Heart left ventricle (tissue), 16 donors: ENCODE measurements around the gene PRC1. TPM values are rescaled to one million over a fixed set of nuclear protein-coding genes. Genes with fewer than 3 reads are reported as not detected.

Experiments used
- ATAC-seq, 4 donors: fragments of 200-7000 bp; cut with Tn5 transposase; one replicate each; pipeline ENCODE4 v1.9.1; 2020 to 2022; ENCODE audit warnings: moderate library complexity in 4 of 4, mild to moderate bottlenecking in 3 of 4, moderate number of reproducible peaks in 1 of 4
- DNase-seq, 5 donors: peaks; one replicate each; pipeline ENCODE4 v3.0.0-alpha.2; 2020
- H3K27ac ChIP-seq, 12 donors: fragments of 200-600 bp; sonication (generic) in 4 of 12; one replicate each; pipeline versions ENCODE4 v1.5.0 to v1.8.0; 2016 to 2022; ENCODE audit warnings: mild to moderate bottlenecking in 2 of 12
- H3K27me3 ChIP-seq, 9 donors: fragments of 200-600 bp; sonication (generic) in 2 of 9; one replicate each; pipeline versions ENCODE4 v1.5.1 to v1.8.0; 2016 to 2022; ENCODE audit warnings: mild to moderate bottlenecking in 3 of 9
- H3K36me3 ChIP-seq, 9 donors: fragments of 200-600 bp; sonication (generic) in 2 of 9; one replicate each; pipeline versions ENCODE4 v1.5.0 to v1.8.0; 2018 to 2022; ENCODE audit warnings: mild to moderate bottlenecking in 2 of 9
- H3K4me1 ChIP-seq, 12 donors: fragments of 200-600 bp; sonication (generic) in 4 of 12; one replicate each; pipeline versions ENCODE4 v1.5.0 to v1.8.0; 2016 to 2022; ENCODE audit warnings: mild to moderate bottlenecking in 3 of 12
- H3K4me3 ChIP-seq, 12 donors: fragments of 200-600 bp; sonication (generic) in 4 of 12; one replicate each; pipeline versions ENCODE4 v1.5.0 to v1.8.0; 2017 to 2022; ENCODE audit warnings: mild to moderate bottlenecking in 9 of 12, moderate library complexity in 4 of 12
- H3K9me3 ChIP-seq, 12 donors: fragments of 200-600 bp; sonication (generic) in 4 of 12; one replicate each; pipeline versions ENCODE4 v1.5.0 to v1.8.0; 2016 to 2022; ENCODE audit warnings: mild to moderate bottlenecking in 1 of 12
- POLR2A ChIP-seq, 2 donors: fragments of 450-650 bp; IDR thresholded peaks; one replicate each; pipeline ENCODE4 v1.6.1; 2017; ENCODE audit warnings: antibody characterized with exemption in 2 of 2, mild to moderate bottlenecking in 2 of 2, moderate library complexity in 2 of 2
- WGBS, 4 donors: extraction: QIAGEN DNeasy Blood & Tissue Kit in 2 of 4; methylation state at CpG; one replicate each; pipeline versions ENCODE4 v1.1.5 to v1.1.7; 2013 to 2018; 5-methylcytosine and 5-hydroxymethylcytosine counted together
- intact Hi-C, 10 donors: fragments of 100-400 bp; cut with DNase I; formaldehyde crosslinking; loops; one replicate each; pipeline versions ENCODE4 v1.11.1 to v1.14.2; 2022
- polyA plus RNA-seq, 2 donors: library from polyadenylated mRNA; stranded (reverse); fragments of 200-250 nt; gene quantifications; one replicate each; pipeline ENCODE4 v1.2.3, GENCODE V29; 2013
- total RNA-seq, 9 donors: library from RNA; depleted of rRNA in 2 of 9; stranded (reverse); fragments of >200 nt in 2 of 9; fragmentation: NEBNext Ultra II Directional in 3 of 9; extraction: Animal tissue kit (Norgen Biotek cat#: 25700) in 3 of 9; gene quantifications; one replicate each; pipeline versions ENCODE4 v1.1.0 to v1.2.4, GENCODE V29; 2016 to 2023
- TF ChIP-seq, protein P1 (sequence below), 12 donors: fragments of 200-600 bp; sonication (generic) in 4 of 12; IDR thresholded peaks; one replicate each; pipeline versions ENCODE4 v1.5.0 to v1.8.0; 2018 to 2022; ENCODE audit warnings: antibody characterized with exemption in 12 of 12, mild to moderate bottlenecking in 5 of 12
- donor health status: ischemic (EF 13 %, LVEDD 7.1; RV severe dilation, severe dysfunction).
- donor health status: healthy with polysubstance abuse.
- donor health status: DM: no; HTN: yes; CAD: no.
- donor health status: DM: no; HTN: no; CAD: no.
- donor health status: ischemic (EF 25% LVEDD 6.9; RV normal size, moderate dysfunction).
- donor health status: ischemic (EF 25% LVEDD 5.7; RV mildly dilated, moderate dysfunction).
- donor health status: healthy.
- donor health status: DM: yes; HTN: yes; CAD: no.
- donor health status: ischemic (EF 35%, LVEDD 5.7; RV mildly dilated, moderate dysfunction).
- donor health status: nonischemic (EF 11% LVEDD 7.7; RV severe dilation, severe dysfunction).
- donor health status: DM: yes; HTN: yes; CAD: no.
- donor health status: PGD.
- donor health status: ischemic (EF 29% LVEDD 5.4; RV normal size, mild dysfunction).
- donor health status: nonischemic (EF 23%, LVEDD 6.1; RV moderate dilation, normal function).

Gene PRC1
- total and polyA plus RNA-seq, 11 donors = 1.9 to 25.7 (median 4.7) TPM

DNA sequence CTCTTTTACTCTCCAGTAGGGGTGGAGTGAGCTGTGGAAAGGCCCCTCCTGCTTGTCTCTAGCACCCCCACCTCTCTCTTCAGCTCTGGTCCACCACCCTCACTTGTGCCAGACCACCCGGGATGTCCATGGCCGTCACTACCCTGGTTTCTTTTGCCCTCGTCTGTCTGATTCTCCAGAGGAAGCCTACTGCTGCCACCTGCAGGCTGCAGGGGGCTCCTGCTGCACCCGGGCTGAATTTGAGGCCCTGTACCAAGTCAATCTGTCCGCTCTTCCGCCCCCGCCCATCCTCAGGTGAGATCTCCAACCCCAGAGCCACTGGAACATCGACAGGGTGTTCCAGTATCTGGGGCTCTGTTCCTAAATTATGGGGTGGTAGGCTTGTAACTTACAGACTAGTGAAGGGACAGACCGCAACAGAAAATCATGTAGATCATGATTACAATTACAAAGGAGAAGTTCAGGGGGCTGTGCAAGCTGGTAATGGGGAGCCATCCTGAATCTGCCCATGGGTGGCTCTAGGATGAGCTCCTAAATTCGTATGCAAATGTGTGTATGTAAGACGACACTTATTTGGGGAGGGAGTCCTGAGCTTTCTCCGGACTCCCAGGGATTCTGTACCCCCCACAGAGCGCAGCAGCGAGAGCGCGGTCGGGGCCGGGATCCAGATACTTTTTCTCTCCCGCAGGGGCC lies 59.9 kb downstream of the PRC1 start:
- WGBS, 4 donors = 2 to 3% (median 2%) methylated on average over 11 to 19 of the region's 19 CpGs
- TF ChIP-seq POLR2A (IDR thresholded peaks at IDR 0.05) = no peak
- TF ChIP-seq, protein P1, sequence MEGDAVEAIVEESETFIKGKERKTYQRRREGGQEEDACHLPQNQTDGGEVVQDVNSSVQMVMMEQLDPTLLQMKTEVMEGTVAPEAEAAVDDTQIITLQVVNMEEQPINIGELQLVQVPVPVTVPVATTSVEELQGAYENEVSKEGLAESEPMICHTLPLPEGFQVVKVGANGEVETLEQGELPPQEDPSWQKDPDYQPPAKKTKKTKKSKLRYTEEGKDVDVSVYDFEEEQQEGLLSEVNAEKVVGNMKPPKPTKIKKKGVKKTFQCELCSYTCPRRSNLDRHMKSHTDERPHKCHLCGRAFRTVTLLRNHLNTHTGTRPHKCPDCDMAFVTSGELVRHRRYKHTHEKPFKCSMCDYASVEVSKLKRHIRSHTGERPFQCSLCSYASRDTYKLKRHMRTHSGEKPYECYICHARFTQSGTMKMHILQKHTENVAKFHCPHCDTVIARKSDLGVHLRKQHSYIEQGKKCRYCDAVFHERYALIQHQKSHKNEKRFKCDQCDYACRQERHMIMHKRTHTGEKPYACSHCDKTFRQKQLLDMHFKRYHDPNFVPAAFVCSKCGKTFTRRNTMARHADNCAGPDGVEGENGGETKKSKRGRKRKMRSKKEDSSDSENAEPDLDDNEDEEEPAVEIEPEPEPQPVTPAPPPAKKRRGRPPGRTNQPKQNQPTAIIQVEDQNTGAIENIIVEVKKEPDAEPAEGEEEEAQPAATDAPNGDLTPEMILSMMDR (IDR thresholded peaks at IDR 0.05) = peak; percentile 78 to 94 (median 88)
- peaks cover 11 to 58% (median 43%) of the 10 kb centered on the region in 12 donors for H3K4me1 ChIP-seq

DNA sequence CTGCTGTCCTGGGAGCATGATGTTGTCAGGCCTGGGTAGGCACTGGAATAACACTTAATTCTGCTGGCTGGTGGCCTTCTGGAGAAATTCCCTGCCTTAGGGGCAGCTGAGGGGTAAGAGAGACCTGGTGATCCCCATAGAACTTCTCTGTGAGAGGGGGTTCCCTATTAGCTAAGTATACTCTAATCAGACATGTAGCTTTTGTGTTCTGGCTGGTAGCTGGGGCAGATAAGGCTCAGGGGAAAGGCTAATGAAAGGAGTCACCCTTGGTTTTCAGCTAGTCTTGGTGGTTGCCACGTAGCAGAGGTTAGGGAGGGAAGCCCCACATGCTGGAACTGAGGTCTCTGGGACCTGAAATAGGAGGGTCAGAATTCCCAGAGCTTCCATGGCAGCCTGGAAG lies 61.0 kb downstream of the PRC1 start:
- TF ChIP-seq, protein P1 (IDR thresholded peaks at IDR 0.05) = no peak
- no peak for TF ChIP-seq POLR2A (IDR thresholded peaks at IDR 0.05)
- peaks cover 11 to 66% (median 47%) of the 10 kb centered on the region in 12 donors for H3K4me1 ChIP-seq
- peak overlapping the region in 3 of 12 donors; percentile 11 to 97 (median 96) for H3K27ac ChIP-seq
- intact Hi-C loops = loop anchor here in 7 of 10 donors (2.0 to 5.0 kb wide), 6 partner anchors 30 to 286 kb away; partner anchors contain the start of gene MAN2A2 (in 2 of the 7)
- 62 to 90% (median 66%) methylated on average over 1 of the region's 1 CpG for WGBS, 4 donors
- no peak for ATAC-seq
- no peak for DNase-seq
- H3K9me3 ChIP-seq = no peaks in the 10 kb centered on the region
- no peaks in the 10 kb centered on the region for H3K27me3 ChIP-seq
- peaks cover 0 to 19% (median 17%) of the 10 kb centered on the region in 9 donors for H3K36me3 ChIP-seq
- no peak overlapping the region for H3K4me3 ChIP-seq

More for the DNA sequence above, 59.9 kb downstream of the PRC1 start:
- peaks cover 0 to 30% (median 28%) of the 10 kb centered on the region in 9 donors for H3K36me3 ChIP-seq
- H3K27me3 ChIP-seq = no peaks in the 10 kb centered on the region
- intact Hi-C loops = loop anchor here in 7 of 10 donors (1.0 to 5.0 kb wide), 7 partner anchors 32 to 287 kb away; partner anchors contain the start of genes MAN2A2 (in 2 of the 7) and PRC1 (in 1 of the 7)
- H3K4me3 ChIP-seq = peak overlapping the region; percentile 50 to 87 (median 68)
- H3K27ac ChIP-seq = peak overlapping the region in 11 of 12 donors; percentile 64 to 85 (median 77)
- no peaks in the 10 kb centered on the region for H3K9me3 ChIP-seq
- DNase-seq = peak; percentile 82 to 91 (median 86)
- ATAC-seq = peak; percentile 27 to 53 (median 44)

DNA sequence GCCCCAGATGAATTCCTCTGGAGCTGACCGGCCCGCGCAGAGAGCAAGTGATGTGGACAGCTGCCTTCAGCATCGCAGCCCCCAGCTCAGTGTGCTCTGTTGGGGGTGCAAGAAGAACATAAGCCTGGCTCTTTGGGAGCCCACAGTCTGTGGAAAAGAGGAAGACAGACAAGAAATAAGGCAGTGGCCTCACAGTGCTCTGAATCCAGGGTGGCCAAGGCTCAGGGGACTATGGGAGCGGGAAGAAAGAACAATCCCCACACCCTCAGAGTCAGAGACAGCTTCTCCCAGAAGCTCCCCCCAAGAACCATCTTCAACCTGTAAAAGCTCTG lies 61.7 kb downstream of the PRC1 start:
- TF ChIP-seq POLR2A (IDR thresholded peaks at IDR 0.05) = peak in 1 of 2 donors; percentile 3
- TF ChIP-seq, protein P1 (IDR thresholded peaks at IDR 0.05) = peak in 3 of 12 donors; percentile 2 to 6 (median 2)
- H3K27me3 ChIP-seq = no peaks in the 10 kb centered on the region
- DNase-seq (no peak), ATAC-seq (no peak)
- H3K4me3 ChIP-seq = peak overlapping the region in 9 of 12 donors; percentile 73 to 95 (median 91)
- 16 to 19% (median 18%) methylated on average over 5 of the region's 5 CpGs for WGBS, 4 donors
- intact Hi-C loops = loop anchor here in 7 of 10 donors (1.0 to 5.0 kb wide), 7 partner anchors 30 to 285 kb away; partner anchors contain the start of gene MAN2A2 (in 2 of the 7)
- H3K9me3 ChIP-seq = no peaks in the 10 kb centered on the region
- H3K36me3 ChIP-seq = peaks cover 0 to 13% (median 10%) of the 10 kb centered on the region in 9 donors
- H3K4me1 ChIP-seq = peaks cover 11 to 69% (median 47%) of the 10 kb centered on the region in 12 donors
- peak overlapping the region in 11 of 12 donors; percentile 89 to 97 (median 96) for H3K27ac ChIP-seq
